ENCODE measurements around the gene NRG3.
"Not testable (repeated sequence)": the region's sequence is repeated elsewhere in the genome, so short reads cannot be mapped to it uniquely, and the experiment has no call there.

Gene NRG3

GRCh38 chr10:81963606-81964005, 88.6 kb downstream of the NRG3 start:
- DNase-seq, result no peak

- DNase-seq, result no peak
These were observed 92.7 kb downstream of the NRG3 start for GRCh38 chr10:81967716-81968115.

- DNase-seq, result no peak
These were observed 94.1 kb downstream of the NRG3 start for GRCh38 chr10:81969136-81969535.

- DNase-seq, result no peak
These were observed 103.2 kb downstream of the NRG3 start for GRCh38 chr10:81978238-81978637.

- DNase-seq, result no peak
These were observed 106.7 kb downstream of the NRG3 start for GRCh38 chr10:81981724-81982123.

- no peak for DNase-seq
These were observed 109.4 kb downstream of the NRG3 start for GRCh38 chr10:81984428-81984827.

- DNase-seq, result no peak
These were observed 120.3 kb downstream of the NRG3 start for GRCh38 chr10:81995254-81995653.

GRCh38 chr10:81996927-81997326, 121.9 kb downstream of the NRG3 start:
- DNase-seq, result no peak

- DNase-seq, result no peak
These were observed 146.0 kb downstream of the NRG3 start for GRCh38 chr10:82020999-82021398.

- no peak for DNase-seq
These were observed 152.7 kb downstream of the NRG3 start for GRCh38 chr10:82027711-82028110.

- DNase-seq, result no peak
These were observed 162.1 kb downstream of the NRG3 start for GRCh38 chr10:82037076-82037475.

GRCh38 chr10:82038587-82038986, 163.6 kb downstream of the NRG3 start:
- no peak for DNase-seq

GRCh38 chr10:82040336-82040735, 165.3 kb downstream of the NRG3 start:
- DNase-seq, result no peak

GRCh38 chr10:82041018-82041417, 166.0 kb downstream of the NRG3 start:
- no peak for DNase-seq

- no peak for DNase-seq
These were observed 181.4 kb downstream of the NRG3 start for GRCh38 chr10:82056391-82056790.

GRCh38 chr10:82067192-82067591, 192.2 kb downstream of the NRG3 start:
- DNase-seq, result not testable (repeated sequence)

- DNase-seq, result no peak
These were observed 193.5 kb downstream of the NRG3 start for GRCh38 chr10:82068501-82068900.

GRCh38 chr10:82071231-82071630, 196.2 kb downstream of the NRG3 start:
- no peak for DNase-seq

GRCh38 chr10:82072124-82072523, 197.1 kb downstream of the NRG3 start:
- no peak for DNase-seq

- DNase-seq, result no peak
These were observed 200.6 kb downstream of the NRG3 start for GRCh38 chr10:82075605-82076004.

- DNase-seq, result no peak
These were observed 209.5 kb downstream of the NRG3 start for GRCh38 chr10:82084496-82084895.

GRCh38 chr10:82084904-82085303, 209.9 kb downstream of the NRG3 start:
- DNase-seq, result no peak

- no peak for DNase-seq
These were observed 214.3 kb downstream of the NRG3 start for GRCh38 chr10:82089327-82089726.

- no peak for DNase-seq
These were observed 216.4 kb downstream of the NRG3 start for GRCh38 chr10:82091413-82091812.

- DNase-seq, result no peak
These were observed 217.1 kb downstream of the NRG3 start for GRCh38 chr10:82092111-82092510.

- no peak for DNase-seq
These were observed 249.7 kb downstream of the NRG3 start for GRCh38 chr10:82124713-82125112.

Measured in DMS 273 treated with DMSO at 0.1 percent for 48 hours (cell line).